GM12864 (cell line): ENCODE data around the gene FURIN.
A peak's percentile ranks its signal among the peaks of the same experiment; 100 is the strongest.

Source experiments
- DNase-seq: peaks from one replicate; pipeline ENCODE4 v3.0.0-alpha.2; 2011; ENCODE audit warnings: low read depth
- H3K4me3 ChIP-seq: 2 replicates; pipeline ENCODE4 v1.5.1; 2011; ENCODE audit warnings: mild to moderate bottlenecking, low read depth, low read length, control low read depth
- CTCF ChIP-seq: IDR thresholded peaks from 2 replicates; pipeline ENCODE4 v1.5.1; 2011; ENCODE audit warnings: low read depth, mild to moderate bottlenecking, moderate library complexity, low read length, control low read depth, inconsistent platforms; ENCODE audit errors: missing control alignments

FURIN gene

DNA sequence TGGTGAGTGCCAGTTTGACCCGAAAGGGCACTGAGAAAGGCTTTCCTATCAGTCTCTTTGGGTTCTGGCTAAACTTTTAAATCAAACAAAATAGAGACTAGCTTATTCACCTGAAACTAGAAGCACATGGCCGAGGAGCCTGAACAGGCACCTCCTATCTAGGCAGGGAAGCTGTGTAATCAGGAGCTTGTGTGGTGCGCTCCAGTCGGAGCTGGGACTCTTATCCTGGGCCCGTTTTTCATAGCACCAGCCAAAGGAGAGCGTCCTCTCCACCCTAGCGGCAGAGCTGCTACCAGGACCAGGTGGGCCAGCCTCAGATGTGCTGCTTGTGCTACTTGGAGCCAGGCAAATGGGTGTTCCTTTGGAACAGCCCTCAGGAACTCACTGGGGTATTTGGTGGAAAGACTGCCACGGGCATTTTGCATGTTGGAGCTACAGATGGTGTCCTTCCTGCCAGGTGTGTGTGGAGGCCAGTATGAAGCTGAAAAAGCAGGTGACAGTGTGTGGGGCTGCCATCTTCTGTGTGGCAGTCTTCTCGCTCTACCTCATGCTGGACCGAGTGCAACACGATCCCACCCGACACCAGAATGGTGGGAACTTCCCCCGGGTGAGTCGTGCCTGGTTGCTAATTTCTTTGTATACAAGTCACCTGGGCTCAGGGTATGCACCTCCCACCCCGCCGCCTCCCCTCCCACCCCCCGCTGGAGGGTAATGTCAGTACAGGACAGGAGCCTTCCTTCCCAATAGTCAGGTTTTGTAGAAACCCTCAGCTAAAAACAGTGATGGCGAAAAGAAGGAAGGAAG, 35.5 kb downstream of the FURIN start:
- no peak for TF ChIP-seq CTCF
- peak overlapping the region; percentile 84 for H3K4me3 ChIP-seq
- no peak for DNase-seq

DNA sequence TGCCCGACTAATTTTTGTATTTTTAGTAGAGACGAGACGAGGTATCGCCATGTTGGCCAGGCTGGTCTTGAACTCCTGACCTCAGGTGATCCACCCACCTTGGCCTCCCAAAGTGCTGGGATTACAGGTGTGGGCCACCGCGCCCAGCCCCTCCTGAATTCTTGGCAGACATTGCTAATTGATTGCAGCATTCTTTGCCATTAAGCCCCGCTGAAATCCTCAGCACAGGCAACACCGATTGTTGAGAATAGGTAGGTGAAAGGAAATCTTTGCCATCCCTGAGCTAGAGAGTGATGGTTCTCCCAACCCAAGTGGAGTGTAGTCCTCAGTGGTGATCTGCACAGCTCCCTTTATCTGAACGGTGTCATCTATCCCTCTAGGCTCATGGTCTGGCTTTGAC, 36.4 kb downstream of the FURIN start:
- no peak overlapping the region for H3K4me3 ChIP-seq
- TF ChIP-seq CTCF, result no peak
- no peak for DNase-seq

GRCh38 chr15:90905306-90906180, 37.2 kb downstream of the FURIN start:
- TF ChIP-seq CTCF, result no peak
- H3K4me3 ChIP-seq, result no peak overlapping the region
- DNase-seq, result no peak

DNA sequence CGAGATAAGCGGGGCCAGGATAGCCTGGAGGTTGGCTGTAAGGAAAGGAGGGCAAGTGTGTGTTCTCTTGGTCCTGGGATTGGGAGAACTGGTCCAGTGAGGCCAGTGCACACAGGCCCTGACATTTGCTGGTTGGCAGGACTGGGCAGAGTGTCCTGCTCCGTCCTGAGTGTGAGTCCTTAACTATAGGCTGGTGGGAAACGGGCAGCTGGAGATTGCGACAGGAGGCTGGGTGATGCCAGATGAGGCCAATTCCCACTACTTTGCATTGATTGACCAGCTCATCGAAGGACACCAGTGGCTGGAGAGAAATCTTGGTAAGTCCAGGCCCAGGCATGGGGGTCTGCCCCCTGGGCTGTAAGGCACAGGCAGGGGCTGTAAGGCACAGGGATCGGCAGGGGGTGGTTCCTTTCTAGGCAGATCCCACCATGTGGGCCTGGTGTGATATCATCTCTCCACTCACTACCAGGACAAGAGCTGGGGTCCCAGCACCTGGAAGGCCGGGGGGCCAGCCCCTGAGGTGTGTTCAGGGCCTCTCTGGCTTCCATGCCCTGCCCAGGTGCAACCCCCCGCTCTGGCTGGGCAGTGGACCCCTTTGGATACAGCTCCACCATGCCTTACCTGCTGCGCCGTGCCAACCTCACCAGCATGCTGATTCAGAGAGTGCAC, 37.9 kb downstream of the FURIN start:
- no peak for DNase-seq
- TF ChIP-seq CTCF, result no peak
- H3K4me3 ChIP-seq, result no peak overlapping the region

DNA sequence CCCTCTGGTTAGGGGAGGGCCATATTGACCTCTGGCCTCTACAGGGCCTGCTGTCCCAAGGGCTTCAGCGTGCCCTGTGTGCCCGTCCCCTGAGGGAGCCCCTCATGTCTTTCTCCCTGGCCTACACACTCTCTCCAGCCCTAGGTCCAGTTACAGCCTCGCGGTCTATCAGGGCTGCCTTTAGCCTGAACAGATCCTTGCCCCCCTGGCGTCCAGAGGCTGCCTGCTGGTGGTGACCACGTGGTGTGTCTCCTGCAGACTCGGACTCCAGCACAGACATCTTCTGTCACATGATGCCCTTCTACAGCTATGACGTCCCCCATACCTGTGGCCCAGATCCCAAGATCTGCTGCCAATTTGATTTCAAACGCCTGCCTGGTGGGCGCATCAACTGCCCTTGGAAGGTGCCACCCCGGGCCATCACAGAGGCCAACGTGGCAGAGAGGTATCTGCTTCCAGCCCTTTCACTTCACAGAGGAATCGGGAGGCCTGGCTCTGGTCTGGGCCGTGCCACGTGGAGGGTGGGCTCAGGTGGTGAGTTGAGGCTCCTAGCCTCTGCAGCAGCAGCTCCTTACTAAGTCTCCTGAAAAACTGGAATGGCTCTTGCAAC, 38.8 kb downstream of the FURIN start:
- no peak for DNase-seq

More for the DNA sequence above, 38.8 kb downstream of the FURIN start:
- TF ChIP-seq CTCF, result no peak
- no peak overlapping the region for H3K4me3 ChIP-seq
